Measurements from ENCODE around the gene GRK3.
"Not testable (repeated sequence)": the region's sequence is repeated elsewhere in the genome, so short reads cannot be mapped to it uniquely, and the experiment has no call there.

DNA sequence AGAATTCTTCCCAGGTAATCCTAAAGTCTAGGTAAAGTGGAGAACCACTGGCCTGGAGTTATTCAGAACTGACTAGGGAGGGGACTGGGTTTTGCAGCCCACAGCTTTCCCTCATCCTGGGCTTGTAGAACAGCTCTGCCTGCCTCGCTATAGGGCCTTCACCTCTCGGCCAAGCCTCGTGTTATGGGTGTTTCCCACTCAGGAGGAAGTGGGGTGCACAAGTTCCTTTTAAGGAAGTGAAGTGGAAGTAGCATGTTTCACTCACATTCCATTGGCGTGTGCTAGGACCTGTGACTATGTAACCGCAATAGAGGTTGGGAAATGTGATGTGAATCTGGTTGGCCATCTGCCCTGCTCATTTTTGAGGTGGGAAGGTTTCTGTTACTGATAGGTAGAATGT is 20.5 kb downstream of the GRK3 start:
- TF ChIP-seq, protein P1, sequence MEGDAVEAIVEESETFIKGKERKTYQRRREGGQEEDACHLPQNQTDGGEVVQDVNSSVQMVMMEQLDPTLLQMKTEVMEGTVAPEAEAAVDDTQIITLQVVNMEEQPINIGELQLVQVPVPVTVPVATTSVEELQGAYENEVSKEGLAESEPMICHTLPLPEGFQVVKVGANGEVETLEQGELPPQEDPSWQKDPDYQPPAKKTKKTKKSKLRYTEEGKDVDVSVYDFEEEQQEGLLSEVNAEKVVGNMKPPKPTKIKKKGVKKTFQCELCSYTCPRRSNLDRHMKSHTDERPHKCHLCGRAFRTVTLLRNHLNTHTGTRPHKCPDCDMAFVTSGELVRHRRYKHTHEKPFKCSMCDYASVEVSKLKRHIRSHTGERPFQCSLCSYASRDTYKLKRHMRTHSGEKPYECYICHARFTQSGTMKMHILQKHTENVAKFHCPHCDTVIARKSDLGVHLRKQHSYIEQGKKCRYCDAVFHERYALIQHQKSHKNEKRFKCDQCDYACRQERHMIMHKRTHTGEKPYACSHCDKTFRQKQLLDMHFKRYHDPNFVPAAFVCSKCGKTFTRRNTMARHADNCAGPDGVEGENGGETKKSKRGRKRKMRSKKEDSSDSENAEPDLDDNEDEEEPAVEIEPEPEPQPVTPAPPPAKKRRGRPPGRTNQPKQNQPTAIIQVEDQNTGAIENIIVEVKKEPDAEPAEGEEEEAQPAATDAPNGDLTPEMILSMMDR (IDR thresholded peaks at IDR 0.05) = not testable (repeated sequence)
- not testable (repeated sequence) for TF ChIP-seq POLR2A (IDR thresholded peaks at IDR 0.05)
